ENCODE measurements around the gene ZNF184. TPM values are rescaled to one million over a fixed set of nuclear protein-coding genes. Genes with fewer than 3 reads are reported as not detected.

Gene ZNF184
- total RNA-seq, 2 donors from 2014 or later, result 3.3 to 3.9 TPM

- H3K27ac ChIP-seq, result no peak overlapping the region
- no peak overlapping the region for H3K4me3 ChIP-seq
- DNase-seq (ENCODE audit: low spot score), result no peak
- TF ChIP-seq, protein P1, sequence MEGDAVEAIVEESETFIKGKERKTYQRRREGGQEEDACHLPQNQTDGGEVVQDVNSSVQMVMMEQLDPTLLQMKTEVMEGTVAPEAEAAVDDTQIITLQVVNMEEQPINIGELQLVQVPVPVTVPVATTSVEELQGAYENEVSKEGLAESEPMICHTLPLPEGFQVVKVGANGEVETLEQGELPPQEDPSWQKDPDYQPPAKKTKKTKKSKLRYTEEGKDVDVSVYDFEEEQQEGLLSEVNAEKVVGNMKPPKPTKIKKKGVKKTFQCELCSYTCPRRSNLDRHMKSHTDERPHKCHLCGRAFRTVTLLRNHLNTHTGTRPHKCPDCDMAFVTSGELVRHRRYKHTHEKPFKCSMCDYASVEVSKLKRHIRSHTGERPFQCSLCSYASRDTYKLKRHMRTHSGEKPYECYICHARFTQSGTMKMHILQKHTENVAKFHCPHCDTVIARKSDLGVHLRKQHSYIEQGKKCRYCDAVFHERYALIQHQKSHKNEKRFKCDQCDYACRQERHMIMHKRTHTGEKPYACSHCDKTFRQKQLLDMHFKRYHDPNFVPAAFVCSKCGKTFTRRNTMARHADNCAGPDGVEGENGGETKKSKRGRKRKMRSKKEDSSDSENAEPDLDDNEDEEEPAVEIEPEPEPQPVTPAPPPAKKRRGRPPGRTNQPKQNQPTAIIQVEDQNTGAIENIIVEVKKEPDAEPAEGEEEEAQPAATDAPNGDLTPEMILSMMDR (IDR thresholded peaks at IDR 0.05), result no peak
- no peaks in the 10 kb centered on the region for H3K9me3 ChIP-seq
- no peaks in the 10 kb centered on the region for H3K36me3 ChIP-seq
- no peaks in the 10 kb centered on the region for H3K27me3 ChIP-seq
- no peaks in the 10 kb centered on the region for H3K4me1 ChIP-seq
Observed at GRCh38 chr6:27422651-27423332, 50.1 kb downstream of the ZNF184 start.

- Histone ChIP-seq H3K27me3 (no peaks in the 10 kb centered on the region), H3K27ac (no peak overlapping the region), H3K4me3 (no peak overlapping the region), H3K4me1 (no peaks in the 10 kb centered on the region), H3K9me3 (no peaks in the 10 kb centered on the region), H3K36me3 (no peaks in the 10 kb centered on the region)
- DNase-seq (ENCODE audit: low spot score), result no peak
- TF ChIP-seq, protein P1 (IDR thresholded peaks at IDR 0.05), result no peak
Observed at GRCh38 chr6:27419363-27419762, 53.5 kb downstream of the ZNF184 start.

DNA sequence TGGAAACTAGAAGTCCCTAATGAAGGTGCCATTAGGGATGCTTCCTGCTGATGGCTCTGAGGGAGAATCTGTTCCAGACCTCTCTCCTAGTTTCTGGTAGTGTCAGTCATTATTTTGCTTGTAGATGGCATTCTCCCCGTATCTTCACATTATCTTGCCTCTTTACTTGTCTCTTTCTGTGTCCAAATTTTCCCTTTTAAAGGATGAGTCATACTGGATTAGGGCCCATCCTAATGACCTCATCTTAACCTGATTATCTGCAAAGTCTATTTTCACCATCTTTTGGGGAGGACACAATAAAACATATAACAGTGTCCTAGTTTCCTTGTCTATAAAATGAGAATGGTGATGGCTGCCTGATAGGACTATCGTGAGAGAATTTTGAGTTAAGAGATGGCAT lies 57.0 kb downstream of the ZNF184 start:
- Histone ChIP-seq H3K4me1 (no peaks in the 10 kb centered on the region), H3K9me3 (no peaks in the 10 kb centered on the region), H3K27ac (no peak overlapping the region), H3K4me3 (no peak overlapping the region), H3K27me3 (no peaks in the 10 kb centered on the region), H3K36me3 (no peaks in the 10 kb centered on the region)
- DNase-seq (ENCODE audit: low spot score), result no peak
- TF ChIP-seq, protein P1 (IDR thresholded peaks at IDR 0.05), result no peak

GRCh38 chr6:27414996-27415395 lies 57.9 kb downstream of the ZNF184 start:
- Histone ChIP-seq H3K9me3 (no peaks in the 10 kb centered on the region), H3K27me3 (no peaks in the 10 kb centered on the region), H3K36me3 (no peaks in the 10 kb centered on the region), H3K4me3 (no peak overlapping the region), H3K4me1 (no peaks in the 10 kb centered on the region), H3K27ac (no peak overlapping the region)
- DNase-seq (ENCODE audit: low spot score), result no peak
- TF ChIP-seq, protein P1 (IDR thresholded peaks at IDR 0.05), result no peak

DNA sequence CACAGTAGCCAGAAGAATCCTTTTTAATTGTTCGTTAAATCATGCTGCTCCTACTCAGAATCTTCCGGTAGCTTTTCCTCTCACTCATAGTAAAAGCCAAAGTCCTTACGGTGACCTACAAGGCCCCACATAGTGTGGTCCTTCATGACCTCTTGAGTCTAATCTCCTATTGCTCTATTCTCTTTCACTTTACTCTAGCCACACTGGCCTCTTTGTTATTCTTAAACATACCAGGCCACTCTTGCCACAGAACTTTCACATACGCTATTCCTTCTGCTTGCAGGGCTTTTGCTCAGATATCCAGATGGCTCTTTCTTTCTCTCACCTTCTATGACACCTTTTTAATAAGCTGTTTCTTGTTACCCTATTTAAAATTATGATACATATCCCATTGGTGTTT lies 58.6 kb downstream of the ZNF184 start:
- H3K27me3 ChIP-seq, result no peaks in the 10 kb centered on the region
- H3K4me3 ChIP-seq, result no peak overlapping the region
- H3K36me3 ChIP-seq, result no peaks in the 10 kb centered on the region
- TF ChIP-seq, protein P1 (IDR thresholded peaks at IDR 0.05), result no peak
- no peak for DNase-seq (ENCODE audit: low spot score)
- no peaks in the 10 kb centered on the region for H3K9me3 ChIP-seq
- H3K4me1 ChIP-seq, result no peaks in the 10 kb centered on the region
- H3K27ac ChIP-seq, result no peak overlapping the region
